ENCODE results near the gene CXCL1.

Gene CXCL1

DNA sequence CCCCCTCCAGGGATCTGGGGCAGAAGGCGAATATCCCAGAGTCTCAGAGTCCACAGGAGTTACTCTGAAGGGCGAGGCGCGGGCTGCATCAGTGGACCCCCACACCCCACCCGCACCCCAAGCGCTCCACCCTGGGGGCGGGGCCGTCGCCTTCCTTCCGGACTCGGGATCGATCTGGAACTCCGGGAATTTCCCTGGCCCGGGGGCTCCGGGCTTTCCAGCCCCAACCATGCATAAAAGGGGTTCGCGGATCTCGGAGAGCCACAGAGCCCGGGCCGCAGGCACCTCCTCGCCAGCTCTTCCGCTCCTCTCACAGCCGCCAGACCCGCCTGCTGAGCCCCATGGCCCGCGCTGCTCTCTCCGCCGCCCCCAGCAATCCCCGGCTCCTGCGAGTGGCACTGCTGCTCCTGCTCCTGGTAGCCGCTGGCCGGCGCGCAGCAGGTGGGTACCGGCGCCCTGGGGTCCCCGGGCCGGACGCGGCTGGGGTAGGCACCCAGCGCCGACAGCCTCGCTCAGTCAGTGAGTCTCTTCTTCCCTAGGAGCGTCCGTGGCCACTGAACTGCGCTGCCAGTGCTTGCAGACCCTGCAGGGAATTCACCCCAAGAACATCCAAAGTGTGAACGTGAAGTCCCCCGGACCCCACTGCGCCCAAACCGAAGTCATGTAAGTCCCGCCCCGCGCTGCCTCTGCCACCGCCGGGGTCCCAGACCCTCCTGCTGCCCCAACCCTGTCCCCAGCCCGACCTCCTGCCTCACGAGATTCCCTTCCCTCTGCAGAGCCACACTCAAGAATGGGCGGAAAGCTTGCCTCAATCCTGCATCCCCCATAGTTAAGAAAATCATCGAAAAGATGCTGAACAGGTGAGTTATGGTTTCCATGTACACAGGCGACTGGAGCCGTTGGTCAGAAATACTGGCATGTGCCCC, at the start of gene CXCL1:
TSS of gene CXCL1 (plus strand) at position 264 of the 926 bp plus-strand sequence. CDS start at position 342, 78 bp downstream.
- DNase-seq (ENCODE audit: low spot score) = peak; percentile 73
- H3K4me3 ChIP-seq = peak within 1 kb of the TSS; percentile 73
- peak within 1 kb of the TSS in 1 of 2 donors; percentile 44 for H3K27ac ChIP-seq
- TF ChIP-seq, protein P1, sequence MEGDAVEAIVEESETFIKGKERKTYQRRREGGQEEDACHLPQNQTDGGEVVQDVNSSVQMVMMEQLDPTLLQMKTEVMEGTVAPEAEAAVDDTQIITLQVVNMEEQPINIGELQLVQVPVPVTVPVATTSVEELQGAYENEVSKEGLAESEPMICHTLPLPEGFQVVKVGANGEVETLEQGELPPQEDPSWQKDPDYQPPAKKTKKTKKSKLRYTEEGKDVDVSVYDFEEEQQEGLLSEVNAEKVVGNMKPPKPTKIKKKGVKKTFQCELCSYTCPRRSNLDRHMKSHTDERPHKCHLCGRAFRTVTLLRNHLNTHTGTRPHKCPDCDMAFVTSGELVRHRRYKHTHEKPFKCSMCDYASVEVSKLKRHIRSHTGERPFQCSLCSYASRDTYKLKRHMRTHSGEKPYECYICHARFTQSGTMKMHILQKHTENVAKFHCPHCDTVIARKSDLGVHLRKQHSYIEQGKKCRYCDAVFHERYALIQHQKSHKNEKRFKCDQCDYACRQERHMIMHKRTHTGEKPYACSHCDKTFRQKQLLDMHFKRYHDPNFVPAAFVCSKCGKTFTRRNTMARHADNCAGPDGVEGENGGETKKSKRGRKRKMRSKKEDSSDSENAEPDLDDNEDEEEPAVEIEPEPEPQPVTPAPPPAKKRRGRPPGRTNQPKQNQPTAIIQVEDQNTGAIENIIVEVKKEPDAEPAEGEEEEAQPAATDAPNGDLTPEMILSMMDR (IDR thresholded peaks at IDR 0.05) = no peak

DNA sequence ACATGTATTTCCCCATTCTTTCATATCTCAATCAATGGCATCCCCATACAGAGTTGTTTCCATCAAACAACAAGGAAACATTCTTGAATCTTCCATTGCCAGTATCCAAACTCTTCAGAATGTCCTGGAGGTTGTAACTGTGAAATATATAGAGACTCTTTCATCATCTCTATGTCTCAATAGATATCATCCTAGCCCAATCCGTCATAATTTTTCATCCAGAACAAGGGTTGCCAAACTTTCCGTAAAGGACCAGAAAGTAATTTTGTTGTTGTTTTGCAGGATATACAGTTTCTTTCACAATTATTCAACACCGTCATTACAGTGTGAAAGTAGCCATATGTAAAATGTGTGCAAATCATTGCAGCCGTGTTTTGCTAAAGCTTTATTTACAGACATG, 47.9 kb upstream of the CXCL1 start:
- no peak for DNase-seq (ENCODE audit: low spot score)
- TF ChIP-seq, protein P1 (IDR thresholded peaks at IDR 0.05) = no peak
- Histone ChIP-seq H3K4me3 (no peak overlapping the region), H3K27ac (no peak overlapping the region)

DNA sequence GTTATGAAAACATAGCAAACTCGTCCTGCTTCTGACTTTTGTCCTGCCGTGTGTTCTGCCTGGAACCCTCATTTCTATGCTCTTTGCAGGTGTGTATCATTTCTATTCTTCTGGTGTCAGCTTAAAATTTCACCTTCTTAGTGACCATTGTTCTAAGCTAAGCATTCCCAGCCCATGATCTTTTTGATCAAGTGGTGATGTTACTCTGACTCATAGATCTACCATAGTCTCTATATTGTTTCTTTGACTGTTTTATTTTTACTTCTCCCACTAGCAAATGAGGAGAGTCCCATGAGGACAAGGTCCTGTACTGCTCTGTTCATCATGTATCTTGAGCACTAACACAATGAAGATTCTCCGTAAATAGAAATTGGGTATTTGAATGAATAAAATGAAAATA, 46.8 kb upstream of the CXCL1 start:
- Histone ChIP-seq H3K4me3 (no peak overlapping the region), H3K27ac (no peak overlapping the region)
- DNase-seq (ENCODE audit: low spot score) = no peak
- TF ChIP-seq, protein P1 (IDR thresholded peaks at IDR 0.05) = no peak

DNA sequence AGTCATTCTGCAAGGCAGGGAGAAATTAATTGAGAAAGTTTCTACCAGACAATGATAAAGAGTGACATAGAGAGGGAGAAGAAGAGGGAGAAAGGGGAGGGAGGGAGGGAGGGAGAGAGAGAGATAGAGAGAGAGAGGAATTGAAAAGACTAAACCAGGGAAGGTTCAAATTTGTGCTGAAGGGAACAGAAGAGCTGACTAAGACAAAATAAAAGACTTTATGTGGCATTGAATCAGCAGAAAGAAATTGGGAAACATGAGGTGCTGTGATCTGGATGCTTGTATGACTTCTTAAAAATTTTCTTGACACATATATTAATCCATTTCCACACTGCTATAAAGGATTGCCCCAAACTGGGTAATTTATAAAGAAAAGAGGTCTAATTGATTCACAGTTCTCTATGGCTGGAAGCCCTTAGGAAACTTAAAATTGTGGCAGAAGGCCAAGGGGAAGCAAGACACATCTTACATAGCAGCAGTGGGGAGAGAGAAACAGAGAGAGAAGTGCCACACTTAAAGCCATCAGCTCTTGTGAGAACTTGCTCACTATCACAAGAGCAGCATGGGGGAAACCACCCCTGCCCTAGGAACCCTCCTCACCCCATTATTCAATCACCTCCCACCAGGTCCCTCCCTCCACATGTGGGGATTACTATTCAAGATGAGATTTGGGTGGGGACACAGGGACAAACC, 46.2 kb upstream of the CXCL1 start:
- DNase-seq (ENCODE audit: low spot score) = no peak
- no peak overlapping the region for H3K27ac ChIP-seq
- no peak overlapping the region for H3K4me3 ChIP-seq
- TF ChIP-seq, protein P1 (IDR thresholded peaks at IDR 0.05) = no peak

DNA sequence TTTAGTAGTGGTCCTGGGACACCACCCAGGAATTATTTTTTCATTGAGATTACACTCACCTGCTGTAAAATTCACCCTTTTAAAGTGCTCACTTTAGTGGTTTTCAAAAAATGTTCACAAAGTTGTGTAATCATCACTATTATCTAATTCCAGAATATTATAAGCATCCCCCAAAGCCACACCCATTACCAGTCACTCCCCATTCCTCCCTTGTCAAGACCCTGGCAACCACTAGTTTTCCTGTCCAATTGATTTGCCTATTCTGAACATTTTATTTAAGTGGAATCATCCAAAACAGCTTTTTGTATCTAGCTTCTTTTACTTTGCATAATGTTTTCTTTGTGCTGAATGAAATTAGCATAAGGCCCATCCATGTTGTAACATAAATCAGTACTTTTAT, 45.4 kb upstream of the CXCL1 start:
- no peak overlapping the region for H3K27ac ChIP-seq
- H3K4me3 ChIP-seq = no peak overlapping the region
- TF ChIP-seq, protein P1 (IDR thresholded peaks at IDR 0.05) = no peak
- DNase-seq (ENCODE audit: low spot score) = no peak

DNA sequence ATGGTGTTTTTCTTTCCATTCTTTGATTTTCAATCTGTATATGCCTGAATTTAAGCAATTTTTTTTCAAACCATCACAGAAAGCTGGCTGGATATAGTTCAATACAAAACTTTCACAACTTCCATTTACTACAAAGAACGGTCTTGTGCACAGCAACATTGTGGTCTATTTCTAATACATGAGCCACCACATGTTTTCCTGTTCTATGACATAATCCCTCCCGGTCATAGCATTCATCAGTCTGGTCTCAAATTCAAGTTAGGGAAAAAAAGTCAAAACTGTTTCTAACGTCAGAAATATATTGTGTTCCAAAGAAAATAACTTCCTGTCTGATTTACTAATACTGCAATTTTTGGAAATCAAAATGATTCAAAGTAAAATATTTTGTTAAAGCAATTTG, 40.2 kb upstream of the CXCL1 start:
- TF ChIP-seq, protein P1 (IDR thresholded peaks at IDR 0.05) = no peak
- H3K27ac ChIP-seq = no peak overlapping the region
- no peak overlapping the region for H3K4me3 ChIP-seq
- no peak for DNase-seq (ENCODE audit: low spot score)

All from coronary artery (tissue), 2 donors.